ENCODE measurements around the gene COQ7. TPM values are rescaled to one million over a fixed set of nuclear protein-coding genes. Genes with fewer than 3 reads are reported as not detected.

The COQ7 gene
- total RNA-seq, 1 donor from 2014 or later, result 45.4 TPM

- Histone ChIP-seq H3K4me3 (peak overlapping the region; percentile 82), H3K27me3 (ENCODE audit: low read depth) (no peaks in the 10 kb centered on the region), H3K36me3 (no peaks in the 10 kb centered on the region), H3K27ac (replicated peaks) (peak overlapping the region; percentile 100), H3K4me1 (peaks cover 33% of the 10 kb centered on the region), H3K9me3 (replicated peaks) (no peaks in the 10 kb centered on the region)
- TF ChIP-seq, protein P1, sequence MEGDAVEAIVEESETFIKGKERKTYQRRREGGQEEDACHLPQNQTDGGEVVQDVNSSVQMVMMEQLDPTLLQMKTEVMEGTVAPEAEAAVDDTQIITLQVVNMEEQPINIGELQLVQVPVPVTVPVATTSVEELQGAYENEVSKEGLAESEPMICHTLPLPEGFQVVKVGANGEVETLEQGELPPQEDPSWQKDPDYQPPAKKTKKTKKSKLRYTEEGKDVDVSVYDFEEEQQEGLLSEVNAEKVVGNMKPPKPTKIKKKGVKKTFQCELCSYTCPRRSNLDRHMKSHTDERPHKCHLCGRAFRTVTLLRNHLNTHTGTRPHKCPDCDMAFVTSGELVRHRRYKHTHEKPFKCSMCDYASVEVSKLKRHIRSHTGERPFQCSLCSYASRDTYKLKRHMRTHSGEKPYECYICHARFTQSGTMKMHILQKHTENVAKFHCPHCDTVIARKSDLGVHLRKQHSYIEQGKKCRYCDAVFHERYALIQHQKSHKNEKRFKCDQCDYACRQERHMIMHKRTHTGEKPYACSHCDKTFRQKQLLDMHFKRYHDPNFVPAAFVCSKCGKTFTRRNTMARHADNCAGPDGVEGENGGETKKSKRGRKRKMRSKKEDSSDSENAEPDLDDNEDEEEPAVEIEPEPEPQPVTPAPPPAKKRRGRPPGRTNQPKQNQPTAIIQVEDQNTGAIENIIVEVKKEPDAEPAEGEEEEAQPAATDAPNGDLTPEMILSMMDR (IDR thresholded peaks at IDR 0.05; ENCODE audit: borderline replicate concordance), result no peak
- DNase-seq, result no peak
- intact Hi-C loops (cut with micrococcal nuclease), result loop anchor here (10.0 kb wide), 1 partner anchor 102 kb away; no protein-coding TSS in a partner anchor
These were observed 446 bp upstream of the COQ7 start for GRCh38 chr16:19066988-19067348.

DNA sequence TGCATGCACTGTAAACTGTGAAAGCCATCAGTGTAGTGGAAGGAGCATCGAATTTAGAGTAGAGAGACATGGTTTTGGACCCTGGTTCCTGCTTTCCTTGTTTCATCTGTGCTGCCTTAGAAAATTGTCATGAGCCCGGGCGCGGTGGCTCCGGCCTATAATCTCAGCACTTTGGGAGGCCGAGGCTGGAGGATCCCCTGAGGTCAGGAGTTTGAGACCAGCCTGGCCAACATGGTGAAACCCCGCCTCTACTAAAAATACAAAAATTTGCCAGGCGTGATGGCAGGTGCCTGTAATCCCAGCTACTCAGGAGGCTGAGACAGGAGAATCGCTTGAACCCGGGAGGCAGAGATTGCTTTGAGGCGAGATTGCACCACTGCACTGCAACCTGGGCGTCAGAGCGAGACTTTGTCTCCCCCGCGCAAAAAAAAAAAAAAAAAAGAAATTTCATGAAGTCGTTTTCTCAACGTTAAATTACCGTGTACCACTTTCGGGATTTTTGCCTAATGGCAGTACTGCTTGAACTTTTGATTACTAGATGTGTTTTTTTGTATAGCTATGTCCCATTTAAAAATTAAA, 912 bp downstream of the COQ7 start:
- Histone ChIP-seq H3K27me3 (ENCODE audit: low read depth) (no peaks in the 10 kb centered on the region), H3K4me3 (peak overlapping the region; percentile 82), H3K9me3 (replicated peaks) (no peaks in the 10 kb centered on the region), H3K36me3 (peaks cover 11% of the 10 kb centered on the region), H3K27ac (replicated peaks) (peak overlapping the region; percentile 100), H3K4me1 (peaks cover 29% of the 10 kb centered on the region)
- TF ChIP-seq, protein P1 (IDR thresholded peaks at IDR 0.05; ENCODE audit: borderline replicate concordance), result no peak
- intact Hi-C loops (cut with micrococcal nuclease), result loop anchor here (10.0 kb wide), 1 partner anchor 104 kb away; no protein-coding TSS in a partner anchor
- DNase-seq, result no peak

DNA sequence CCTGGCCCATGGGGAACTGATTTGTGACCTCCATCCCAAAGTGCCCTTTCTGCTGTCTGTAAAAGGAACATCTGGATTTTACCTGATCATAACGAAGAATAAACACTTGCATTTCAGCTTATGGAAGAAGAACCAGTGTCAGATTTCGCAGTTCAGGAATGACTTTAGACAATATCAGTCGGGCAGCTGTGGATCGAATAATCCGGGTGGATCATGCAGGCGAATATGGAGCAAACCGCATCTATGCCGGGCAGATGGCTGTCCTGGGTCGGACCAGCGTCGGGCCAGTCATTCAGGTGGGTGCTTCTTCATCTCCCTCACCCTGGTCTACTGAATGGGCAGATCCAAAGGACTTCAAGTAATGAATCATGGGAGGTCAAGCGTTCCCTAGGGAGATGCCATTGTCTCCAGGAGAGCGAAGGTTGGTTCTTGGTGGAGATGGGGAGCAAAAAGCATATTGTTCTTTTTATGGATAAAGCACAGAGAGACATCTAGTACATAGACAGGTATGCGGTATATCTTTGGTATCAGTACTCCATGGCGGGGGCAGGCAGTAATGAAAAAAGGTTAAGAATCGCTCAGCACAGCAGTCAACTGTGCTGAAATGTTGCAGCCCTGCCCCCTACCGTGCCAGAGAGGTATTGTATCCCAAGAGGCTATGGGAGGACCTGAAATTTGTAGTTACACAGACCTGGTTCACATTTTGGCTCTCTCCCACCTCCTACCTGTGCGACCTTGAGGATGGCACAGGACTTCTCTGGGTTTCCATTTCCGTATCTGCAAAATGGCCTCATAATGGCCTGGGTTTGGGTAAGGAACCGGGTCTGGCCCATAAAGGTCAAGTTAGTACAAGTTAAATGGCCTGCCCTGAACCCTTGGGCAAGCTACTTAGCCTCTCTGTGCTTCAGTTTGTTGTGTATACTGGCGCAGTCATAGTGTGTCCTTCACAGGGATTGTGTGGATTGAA, 4.7 kb downstream of the COQ7 start:
- Histone ChIP-seq H3K4me1 (peaks cover 23% of the 10 kb centered on the region), H3K27me3 (ENCODE audit: low read depth) (no peaks in the 10 kb centered on the region), H3K9me3 (replicated peaks) (no peaks in the 10 kb centered on the region), H3K4me3 (no peak overlapping the region), H3K36me3 (peaks cover 41% of the 10 kb centered on the region), H3K27ac (replicated peaks) (no peak overlapping the region)
- TF ChIP-seq, protein P1 (IDR thresholded peaks at IDR 0.05; ENCODE audit: borderline replicate concordance), result peak; percentile 77
- intact Hi-C loops (cut with micrococcal nuclease), result no loop called here
- peak; percentile 37 for DNase-seq

DNA sequence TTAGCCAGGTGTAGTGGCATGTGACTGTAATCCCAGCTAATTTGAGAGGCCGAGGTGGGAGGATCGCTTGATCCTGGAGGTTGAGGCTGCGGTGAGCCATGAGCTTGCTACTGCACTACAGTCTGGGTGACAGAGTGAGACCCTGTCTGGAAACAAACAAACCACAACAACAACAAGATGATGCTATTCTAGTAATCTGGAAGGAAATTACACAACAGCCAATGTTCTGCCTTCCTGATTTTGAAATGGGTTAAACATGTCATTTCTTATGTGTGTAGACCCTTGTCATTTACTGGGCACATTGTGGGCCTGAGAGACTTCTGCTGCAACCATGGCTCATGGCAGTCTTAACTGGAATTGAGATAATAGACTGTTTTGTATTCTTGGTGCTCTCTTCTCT, 5.9 kb downstream of the COQ7 start:
- no peak overlapping the region for H3K27ac ChIP-seq (replicated peaks)
- intact Hi-C loops (cut with micrococcal nuclease), result no loop called here
- peaks cover 54% of the 10 kb centered on the region for H3K36me3 ChIP-seq
- TF ChIP-seq, protein P1 (IDR thresholded peaks at IDR 0.05; ENCODE audit: borderline replicate concordance), result no peak
- DNase-seq, result no peak
- H3K4me3 ChIP-seq, result no peak overlapping the region
- no peaks in the 10 kb centered on the region for H3K27me3 ChIP-seq (ENCODE audit: low read depth)
- peaks cover 13% of the 10 kb centered on the region for H3K4me1 ChIP-seq
- H3K9me3 ChIP-seq (replicated peaks), result no peaks in the 10 kb centered on the region

DNA sequence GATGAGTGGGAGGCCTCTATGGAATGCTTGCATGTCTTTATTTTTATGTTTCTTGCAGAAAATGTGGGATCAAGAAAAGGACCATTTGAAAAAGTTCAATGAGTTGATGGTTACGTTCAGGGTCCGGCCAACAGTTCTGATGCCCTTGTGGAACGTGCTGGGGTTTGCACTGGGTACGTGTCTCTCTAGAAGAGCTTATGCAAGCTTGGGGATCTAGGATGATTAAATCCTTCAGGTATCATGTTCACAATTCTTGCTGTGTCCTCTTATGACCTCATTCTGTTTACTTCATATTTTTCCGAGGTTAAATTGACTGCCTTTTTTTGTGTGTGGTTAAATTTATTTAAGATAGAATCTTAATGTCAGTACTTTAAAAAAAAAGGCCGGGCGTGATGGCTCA, 6.4 kb downstream of the COQ7 start:
- Histone ChIP-seq H3K4me3 (no peak overlapping the region), H3K9me3 (replicated peaks) (no peaks in the 10 kb centered on the region), H3K36me3 (peaks cover 59% of the 10 kb centered on the region), H3K27ac (replicated peaks) (no peak overlapping the region), H3K27me3 (ENCODE audit: low read depth) (no peaks in the 10 kb centered on the region), H3K4me1 (peaks cover 8% of the 10 kb centered on the region)
- DNase-seq, result no peak
- intact Hi-C loops (cut with micrococcal nuclease), result no loop called here
- TF ChIP-seq, protein P1 (IDR thresholded peaks at IDR 0.05; ENCODE audit: borderline replicate concordance), result no peak

Measured in left ventricle myocardium inferior (tissue), 1 donor.